ENCODE measurements around the gene AARS2.
"Not testable (repeated sequence)": the region's sequence is repeated elsewhere in the genome, so short reads cannot be mapped to it uniquely, and the experiment has no call there.

Gene AARS2

DNA sequence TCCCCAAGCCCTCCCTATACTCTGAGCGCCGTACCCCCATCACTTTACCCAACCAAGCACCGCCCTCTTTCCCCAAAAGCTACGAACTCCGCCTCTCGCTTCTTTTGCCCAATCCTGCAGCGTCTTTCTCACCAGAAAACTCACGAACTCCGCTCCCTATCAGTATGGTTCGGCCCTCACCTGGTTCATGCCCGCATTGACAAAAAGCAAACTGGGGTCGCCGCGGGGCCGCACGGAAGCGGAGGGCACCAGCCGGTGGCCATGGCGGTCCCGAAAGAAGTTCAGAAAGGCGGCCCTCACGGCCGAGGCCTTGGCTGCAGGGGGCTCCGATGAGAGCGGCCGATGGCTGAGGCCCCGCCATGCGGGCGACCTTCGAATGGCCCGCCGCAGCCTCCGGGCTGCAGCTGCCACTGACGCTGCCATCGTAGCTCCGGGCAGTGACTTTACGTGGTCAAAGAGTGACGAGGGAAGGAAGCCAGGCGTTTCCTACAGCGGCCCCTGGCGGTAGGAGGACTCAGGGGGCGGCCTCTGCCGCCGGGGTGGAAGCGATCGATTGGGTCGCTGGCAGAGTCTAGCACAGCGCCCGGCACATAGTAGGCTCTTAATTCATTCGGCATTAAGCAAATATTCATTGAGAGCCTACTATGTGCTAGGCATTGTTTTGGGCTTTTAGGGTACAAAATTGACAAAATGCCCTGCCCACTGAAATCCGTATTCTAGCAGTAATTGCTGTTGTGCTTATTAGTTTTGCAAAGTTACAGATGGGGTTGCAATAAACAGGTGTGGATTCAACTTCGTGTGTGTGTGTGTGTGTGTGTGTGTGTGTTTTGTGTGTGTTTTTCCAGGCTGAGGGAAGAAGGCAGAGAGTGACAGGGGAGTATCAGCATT lies at the start of gene AARS2:
Gene AARS2 (minus strand): TSS at position 447 of the 888 bp plus-strand sequence. CDS start 24 bp downstream, at position 423.
- DNase-seq, result peak; percentile 86

DNA sequence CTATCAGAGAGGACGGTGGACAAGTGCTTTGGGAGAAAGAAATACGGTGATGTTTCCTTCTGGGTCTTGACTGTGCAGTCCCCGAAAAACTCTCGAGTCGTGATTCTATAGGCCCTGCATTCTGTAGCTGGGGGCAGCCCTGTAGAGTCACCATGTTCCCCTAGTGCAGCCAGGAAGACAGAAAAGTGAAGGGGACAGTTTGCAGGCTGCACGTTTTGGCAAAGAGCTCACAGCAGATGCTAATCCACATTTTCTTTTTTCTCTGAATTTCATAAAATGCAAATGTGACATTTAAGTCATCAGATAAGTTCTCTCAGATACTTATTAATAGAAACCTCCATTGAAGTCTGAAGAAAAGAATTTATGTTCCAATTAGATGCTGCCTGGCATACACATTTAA lies 48.8 kb upstream of the AARS2 start:
- DNase-seq, result no peak

DNA sequence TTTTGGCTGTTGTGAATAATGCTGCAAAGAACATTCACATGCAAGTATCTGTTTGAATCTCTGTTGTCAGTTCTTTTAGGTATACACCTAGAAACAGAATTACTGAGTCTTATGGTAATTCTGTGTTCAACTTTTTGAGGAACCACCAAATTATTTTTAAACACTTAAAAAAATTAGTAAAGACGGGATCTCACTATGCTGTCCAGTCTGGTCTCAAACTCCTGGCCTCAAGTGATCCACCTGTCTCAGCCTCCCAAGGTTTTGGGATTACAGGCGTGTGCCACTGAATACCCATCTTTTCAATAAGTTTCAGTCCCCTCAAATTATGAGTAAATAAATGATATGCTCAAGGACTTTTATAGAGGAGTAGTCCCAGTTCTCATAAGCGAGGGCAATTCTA lies 46.8 kb upstream of the AARS2 start:
- no peak for DNase-seq

DNA sequence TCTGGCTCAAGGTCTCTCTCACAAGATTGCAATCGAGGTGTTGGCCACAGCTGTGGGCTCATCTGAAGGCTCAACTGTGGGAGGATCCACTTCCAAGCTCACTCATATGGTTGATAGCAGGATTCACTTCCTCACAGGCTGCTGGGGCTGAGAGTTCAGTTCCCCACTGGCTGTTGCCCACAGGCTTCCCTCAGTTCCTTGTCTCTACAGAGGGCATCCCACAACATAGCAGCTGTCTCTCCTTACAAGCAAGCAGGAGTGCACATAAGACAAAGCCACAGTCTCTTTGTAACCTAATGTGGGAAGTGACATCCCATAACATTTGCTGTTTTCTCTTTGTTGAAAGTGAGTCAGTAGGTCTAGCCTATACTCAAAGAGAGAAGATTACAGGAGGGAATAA lies 43.3 kb upstream of the AARS2 start:
- no peak for DNase-seq

DNA sequence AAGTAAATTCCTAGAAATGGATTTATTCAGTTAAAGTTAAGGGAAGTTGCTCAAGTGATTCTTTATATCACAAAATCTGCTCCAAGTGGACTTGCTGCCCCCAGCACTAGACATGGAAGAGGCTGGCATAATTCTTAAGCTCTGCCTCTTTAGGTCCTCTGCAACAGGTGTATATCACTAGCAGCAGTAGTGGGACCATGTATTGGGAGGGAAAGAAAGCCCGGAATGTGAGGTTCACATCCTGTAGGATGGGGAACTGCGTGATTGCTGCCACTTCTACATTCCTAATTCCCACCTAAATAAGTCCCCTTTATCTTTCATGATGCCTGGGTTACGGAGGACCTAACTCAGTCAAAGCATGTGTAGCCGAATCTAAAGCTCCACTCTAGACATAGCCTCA lies 42.5 kb upstream of the AARS2 start:
- DNase-seq, result no peak

DNA sequence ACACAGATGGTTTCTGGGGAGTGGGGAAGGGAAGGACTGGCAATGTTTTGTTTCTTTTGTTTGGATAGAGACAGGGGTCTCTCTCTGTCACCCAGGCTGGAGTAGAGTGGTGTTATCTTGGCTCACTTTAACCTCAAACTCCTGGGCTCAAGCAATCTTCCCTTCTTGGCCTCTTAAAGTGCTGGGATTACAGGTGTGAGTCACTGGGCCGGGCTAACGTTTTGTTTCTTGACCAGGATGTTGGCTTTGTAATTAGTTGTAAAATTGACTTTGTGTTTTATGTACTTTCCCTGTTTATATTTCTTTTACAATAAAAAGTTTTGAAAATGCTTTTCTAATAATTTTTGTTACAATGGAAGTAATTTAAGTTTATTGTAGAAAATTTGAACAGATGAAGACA lies 40.2 kb upstream of the AARS2 start:
- DNase-seq, result no peak

DNA sequence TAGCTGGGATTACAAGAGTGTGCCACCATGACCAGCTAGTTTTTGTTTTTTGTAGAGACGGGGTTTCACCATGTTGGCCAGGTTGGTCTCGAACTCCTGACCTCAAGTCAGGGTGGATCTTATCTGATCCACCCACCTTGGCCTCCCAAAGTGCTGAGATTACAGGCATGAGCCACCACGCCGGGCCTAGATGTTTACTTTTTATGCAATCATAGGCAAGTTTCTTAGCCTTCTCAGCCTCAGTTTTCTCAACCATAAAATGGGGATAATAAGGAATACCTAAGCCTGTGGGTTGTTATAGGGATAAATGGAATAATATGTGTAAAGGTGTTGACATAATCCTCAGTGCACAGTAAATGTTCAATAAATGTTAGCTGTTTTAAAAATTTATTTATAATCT lies 39.1 kb upstream of the AARS2 start:
- no peak for DNase-seq

DNA sequence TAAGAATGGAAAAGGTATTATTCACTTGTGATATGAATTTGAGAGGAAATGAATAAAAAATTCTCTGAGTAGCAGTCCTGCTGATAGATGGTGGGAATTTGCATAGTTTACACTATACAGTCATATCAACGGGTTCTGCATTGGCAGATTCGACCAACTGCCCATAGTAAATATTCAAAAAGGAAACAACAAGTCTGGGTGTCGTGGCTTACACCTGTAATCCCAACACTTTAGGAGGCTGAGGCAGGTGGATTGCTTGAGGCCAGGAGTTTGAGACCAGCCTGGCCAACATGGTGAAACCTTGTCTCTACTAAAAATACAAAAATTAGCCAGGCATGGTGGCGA lies 37.5 kb upstream of the AARS2 start:
- not testable (repeated sequence) for DNase-seq

DNA sequence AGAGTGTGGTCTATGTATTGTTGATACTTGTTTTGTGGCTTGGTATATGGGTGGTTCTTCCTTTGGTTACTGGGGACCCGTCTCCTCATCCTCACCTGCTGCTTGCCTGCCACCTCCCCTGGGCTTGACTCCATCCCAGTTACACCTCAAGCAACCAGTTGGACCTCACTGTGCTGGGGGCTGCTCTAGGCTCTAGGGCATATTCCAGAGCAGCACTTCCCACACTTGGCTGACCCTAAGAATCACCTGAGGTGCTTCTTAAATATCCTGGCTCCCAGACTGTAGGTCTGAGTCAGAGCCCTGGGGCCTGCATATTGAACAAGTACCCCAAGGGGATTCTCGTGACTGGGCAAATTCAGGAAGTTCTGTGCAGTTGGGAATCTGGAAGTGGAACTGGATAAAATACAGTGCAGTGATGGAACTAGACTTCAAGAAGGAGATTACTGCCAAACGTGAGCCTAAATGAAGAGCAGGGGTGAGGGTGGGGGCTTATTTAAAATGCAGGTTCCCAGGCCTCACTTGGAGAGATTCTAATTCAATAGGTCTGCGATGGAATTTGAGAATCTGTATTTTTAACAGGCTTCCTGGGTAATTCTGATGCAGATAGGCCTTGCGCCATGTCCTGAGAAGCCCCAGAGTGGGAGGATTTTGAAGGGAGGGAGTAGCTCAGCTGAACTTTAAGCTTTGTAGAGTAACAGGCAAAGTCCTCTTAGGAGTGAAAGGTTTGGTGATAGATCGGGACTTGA lies 36.9 kb upstream of the AARS2 start:
- no peak for DNase-seq

DNA sequence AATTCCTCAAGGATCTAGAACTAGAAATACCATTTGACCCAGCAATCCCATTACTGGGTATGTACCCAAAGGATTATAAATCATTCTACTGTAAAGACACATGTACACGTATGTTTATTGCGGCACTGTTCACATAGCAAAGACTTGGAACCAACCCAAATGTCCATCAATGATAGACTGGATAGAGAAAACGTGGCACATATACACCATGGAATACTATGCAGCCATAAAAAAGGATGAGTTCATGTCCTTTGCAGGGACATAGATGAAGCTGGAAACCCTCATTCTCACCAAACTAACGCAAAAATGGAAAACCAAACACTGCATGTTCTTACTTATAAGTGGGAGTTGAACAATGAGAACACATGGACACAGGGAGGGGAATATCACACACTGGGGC lies 33.7 kb upstream of the AARS2 start:
- not testable (repeated sequence) for DNase-seq

DNA sequence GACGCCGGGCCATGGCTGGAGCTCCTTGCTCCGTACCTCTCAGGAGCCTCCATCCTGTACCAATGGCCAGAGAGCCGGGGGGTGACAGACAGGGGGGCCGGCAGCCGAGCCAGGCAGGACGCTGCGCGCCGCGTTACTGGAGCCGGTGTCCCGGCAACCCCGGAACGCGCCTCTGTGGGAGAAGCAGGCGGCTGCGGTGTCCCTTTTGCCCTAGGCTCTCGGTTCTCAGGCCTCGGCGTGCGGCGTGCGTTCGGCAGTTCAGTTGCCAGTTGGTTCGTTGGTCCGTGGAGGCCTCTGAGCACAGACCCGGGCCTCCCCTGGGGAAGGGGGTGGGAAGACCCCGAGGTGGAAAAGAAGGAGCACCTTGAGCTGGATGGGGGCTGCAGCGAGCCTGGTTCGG lies 29.3 kb upstream of the AARS2 start, which contains the start of gene SPATS1:
Gene SPATS1 (plus strand): TSS at position 162 of the 400 bp plus-strand sequence. CDS start 446 bp downstream, outside the sequence.
- no peak for DNase-seq

DNA sequence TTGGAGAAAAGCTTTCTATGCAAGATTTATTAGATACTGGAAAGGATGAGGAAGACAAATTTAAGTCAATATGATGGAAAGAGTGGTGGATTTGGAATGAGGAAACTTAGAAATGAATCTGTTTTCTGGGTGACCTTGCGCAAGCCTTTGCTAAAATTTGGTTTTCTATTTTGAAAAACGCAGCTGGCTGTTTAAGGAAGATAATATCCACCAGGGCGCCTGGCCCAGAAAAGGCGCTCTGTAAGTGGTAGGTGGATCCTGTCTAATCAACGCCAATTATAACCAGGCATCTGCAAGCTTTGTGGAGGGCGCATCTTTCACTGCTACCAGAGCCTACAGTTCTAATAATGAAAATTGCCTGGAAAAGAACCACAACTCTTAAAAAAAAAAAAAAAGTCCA lies 28.9 kb upstream of the AARS2 start:
- no peak for DNase-seq

DNA sequence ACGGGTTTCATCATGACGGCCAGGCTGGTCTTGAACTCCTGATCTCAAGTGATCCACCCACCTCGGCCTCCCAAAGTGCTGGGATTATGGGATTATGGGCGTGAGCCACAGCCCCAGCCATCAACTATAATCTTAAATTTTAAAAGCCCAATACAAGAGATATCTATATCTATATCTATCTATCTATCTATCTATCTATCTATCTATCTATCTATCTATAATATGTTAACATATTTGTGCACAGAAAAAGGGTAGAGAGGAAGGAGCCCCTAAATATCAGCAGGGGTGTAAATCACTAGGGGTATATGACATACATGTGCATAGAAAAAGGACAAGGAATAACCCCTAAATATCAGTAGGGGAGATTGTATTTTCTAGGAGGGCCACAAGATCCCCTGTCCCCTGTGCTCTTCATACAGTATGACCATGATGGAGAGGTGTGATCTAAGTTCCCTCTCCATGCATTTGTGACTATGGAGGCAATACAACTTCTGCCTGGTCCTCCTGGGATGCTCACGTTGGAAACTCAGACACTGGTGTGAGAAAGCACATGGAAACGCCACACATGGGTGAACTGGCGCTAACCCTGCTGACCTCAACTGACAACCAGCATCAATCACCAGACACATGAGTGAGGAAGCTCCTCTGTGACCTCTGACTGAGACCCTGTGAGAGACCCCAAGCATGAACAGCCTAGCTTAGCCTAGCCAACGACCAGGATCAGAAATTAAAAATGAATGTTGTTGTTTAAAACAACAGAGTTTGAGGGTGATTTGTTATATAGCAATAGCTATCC lies 28.1 kb upstream of the AARS2 start:
- no peak for DNase-seq

DNA sequence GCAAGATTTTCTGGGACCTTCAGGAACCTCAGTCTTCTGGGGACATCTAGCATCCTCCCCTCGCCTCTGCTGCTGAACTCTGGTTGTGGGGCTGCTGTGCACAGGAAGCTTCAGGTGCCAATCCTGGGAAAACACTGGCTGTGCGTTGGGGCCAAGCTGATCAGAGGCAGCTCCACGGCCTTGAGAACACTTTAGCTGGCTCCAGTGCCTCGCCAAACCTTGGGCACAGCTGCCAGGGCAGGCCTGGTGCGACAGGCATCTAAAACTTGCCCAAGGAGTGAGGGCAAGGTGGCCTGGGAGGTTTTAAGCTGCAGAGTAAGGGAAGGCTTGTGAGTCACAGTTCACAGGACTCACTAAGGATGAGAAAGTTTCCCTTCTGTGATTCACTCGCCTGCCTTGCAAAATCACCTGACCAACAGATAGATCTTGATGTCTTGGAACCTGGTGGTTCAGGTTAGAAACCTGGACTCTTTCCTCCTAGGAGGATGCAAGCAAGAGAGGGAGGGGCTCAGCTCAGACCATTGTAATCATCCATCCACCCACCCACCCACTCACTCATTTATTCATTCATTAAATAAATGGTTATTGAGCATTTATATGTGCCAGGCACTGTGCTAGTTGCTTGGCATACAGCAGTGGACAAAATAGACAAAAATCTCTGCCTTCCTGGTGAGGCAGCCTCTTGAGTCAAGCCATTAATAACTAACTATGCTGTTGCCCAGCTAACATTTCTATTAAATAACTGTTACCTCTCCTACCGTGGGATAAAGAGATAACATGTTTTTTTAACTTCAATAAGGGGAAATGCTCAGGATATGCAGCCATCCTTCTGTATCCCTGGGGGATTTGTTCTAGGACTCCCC lies 26.8 kb upstream of the AARS2 start:
- no peak for DNase-seq

DNA sequence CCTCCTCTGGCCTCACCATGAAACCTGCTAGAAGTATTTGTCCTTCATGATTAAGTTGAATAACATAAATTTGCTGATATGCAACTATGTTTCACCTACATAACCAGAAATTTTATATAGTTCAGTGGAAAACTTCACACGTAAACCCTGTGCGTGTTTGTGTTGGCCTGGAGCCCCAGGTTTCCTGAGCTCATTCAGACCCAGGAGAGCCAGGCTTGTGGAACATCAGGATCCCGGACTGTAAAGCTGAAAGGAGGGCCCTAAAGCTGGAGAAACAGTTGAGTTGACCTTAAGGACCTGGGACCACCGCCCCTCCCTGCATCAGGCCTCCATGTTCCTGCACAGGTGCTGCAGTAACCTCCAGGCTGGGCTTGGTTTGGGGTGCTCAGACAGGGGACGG lies 26.2 kb upstream of the AARS2 start:
- DNase-seq, result no peak

DNA sequence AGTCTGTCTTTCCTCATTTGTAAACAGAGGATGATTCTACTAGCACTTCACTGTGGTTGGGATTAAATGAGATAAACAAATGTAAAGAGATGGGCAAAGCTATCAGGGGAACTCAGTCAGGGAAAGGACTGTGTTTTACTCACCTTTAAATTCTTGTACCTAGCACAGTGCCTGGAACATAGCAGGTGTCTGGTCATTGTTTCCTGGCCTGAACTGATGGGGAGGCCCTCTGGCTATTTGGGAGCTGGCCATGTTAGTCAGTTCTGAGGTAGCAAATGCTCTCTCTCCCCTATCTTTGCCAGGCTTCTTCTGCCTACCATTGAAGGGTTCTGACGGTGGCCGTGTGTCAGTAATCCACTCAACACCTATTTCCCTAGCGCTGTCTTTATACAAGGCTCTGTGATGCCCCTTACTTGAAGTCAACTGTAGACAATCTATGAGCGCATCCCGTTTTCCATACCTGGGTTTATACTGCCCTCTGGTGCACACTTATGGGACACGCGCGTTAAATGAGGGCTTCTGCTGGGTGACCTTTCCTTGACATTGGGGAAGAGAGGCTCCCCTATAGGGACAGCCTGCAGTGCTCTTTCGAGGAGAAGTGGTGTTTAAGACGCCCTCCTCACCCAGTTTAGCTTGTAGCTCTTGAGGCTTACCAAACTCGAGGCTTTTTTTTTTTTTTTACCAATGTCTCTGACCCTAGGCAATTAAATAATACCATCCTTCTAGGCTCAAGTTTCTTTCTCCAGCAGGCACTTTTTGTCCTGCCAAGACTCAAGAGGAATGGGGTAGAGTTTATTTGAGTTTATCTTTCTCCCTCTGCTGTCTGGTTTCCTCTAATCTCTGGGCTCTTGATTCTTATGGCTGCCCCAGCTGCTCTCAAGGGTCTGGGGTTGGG lies 25.3 kb upstream of the AARS2 start:
- peak; percentile 46 for DNase-seq

DNA sequence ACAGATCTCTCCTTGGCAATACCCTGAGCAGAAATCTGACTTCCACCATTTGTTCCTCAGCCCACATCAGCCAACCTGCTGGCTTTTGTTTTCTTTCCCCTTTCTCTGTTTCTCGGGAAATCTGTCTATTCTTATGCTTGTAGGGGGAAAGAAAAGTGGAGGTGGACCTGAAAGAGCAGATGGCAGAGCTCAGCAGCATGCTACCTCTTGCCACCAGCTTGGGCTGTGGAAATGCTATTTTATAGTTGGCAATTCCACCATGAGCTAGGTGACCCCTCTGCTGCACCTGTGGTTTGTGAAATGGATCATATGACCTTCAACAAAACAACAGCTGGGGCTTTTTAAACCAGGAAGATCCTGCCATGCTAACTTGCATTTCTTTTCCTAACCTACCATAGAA lies 22.5 kb upstream of the AARS2 start:
- no peak for DNase-seq

DNA sequence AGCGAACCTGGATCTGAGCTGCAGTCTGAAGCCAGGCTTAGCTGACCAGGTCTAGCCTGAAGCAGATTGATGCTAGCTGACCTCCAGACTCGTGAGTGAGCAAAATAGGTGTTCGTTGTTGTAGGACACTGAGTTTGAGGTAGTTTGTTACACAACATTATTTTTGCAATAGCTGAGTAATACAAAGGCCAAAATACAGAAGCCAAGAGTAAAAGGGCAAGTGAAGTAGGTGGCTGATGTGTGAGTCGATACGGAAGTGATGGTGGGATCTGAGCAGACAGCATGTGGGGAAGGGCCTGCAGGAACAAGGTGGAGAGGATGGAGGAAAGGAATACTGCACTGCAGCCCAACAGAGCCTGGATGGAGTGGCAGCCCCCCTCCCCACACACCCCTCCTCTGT lies 20.8 kb upstream of the AARS2 start:
- DNase-seq, result no peak

DNA sequence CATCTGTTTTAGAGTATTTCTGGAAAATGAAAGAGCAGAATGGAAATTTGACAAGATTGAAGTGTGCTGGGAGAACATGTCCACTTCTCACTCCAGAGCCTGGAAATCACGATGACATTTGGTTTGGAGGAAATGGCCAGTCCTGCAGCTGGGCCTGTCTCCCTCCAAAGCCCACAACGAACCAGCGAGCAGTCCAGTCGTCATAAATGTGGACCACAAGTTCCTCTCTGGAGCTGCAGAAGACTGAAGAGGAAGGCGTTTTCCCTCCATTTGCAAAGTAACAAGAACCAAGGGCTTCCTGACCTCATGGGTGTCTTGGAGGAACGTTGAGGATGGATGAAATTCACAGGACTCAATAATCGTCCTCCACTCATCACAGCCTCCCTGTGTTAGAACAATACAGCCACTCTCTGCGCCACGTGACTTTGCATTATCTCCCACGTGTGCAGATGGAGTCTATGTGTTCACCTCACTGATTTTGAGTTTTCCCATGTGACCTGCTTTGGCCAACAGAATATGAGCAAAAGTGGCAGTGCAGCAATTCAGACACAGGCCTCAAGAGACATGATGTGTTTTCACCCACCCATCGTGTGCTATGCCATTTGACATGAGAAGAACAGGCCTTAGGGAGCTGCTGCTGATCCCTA lies 20.2 kb upstream of the AARS2 start:
- DNase-seq, result no peak

DNA sequence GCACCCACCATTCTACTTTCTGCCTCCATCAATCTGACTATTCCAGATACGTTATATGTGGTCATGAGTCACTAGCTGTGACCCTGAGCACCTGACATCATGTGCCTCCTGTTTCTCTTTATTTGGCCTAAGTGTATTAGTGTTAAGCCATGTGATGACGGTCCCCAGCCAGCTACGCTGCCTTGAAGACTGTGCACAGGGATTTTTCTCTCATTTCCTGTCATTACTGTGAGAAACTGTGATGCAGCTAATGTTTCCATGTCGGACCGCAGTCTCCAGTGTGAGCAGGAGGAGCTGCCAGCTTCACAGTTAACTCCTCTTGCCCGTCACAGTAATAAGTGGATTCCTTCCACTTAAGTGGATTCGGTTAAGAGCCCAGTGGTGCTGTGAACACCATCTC lies 19.4 kb upstream of the AARS2 start:
- no peak for DNase-seq

DNA sequence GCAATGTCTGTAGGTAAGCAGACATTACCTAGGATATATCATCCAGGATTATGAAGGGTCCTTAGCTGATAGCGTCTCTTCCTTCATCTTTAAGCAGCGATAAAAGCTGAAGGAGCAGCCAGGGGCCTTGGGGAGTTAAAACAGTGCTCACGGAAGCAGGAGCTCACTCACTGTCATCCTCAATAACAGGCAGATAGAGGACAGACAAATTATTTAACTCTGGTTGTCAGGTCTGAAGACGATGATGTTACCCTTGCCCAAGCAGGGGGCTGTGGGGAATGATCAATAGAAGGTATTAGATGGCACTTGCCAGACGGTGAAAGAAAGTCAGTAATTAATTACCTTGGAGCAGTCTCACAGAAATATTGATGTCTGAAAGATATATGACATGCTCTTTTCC lies 16.7 kb upstream of the AARS2 start:
- no peak for DNase-seq
